CD4-positive, alpha-beta T cell treated with Interleukin-6 at 100 ng/mL for 8 hours (primary cell): ENCODE results near the gene C10orf95.

Experiments
- DNase-seq: peaks from one replicate; pipeline ENCODE4 v3.0.0-alpha.2; 2020; ENCODE audit warnings: mixed read lengths, low spot score

The C10orf95 gene

DNA sequence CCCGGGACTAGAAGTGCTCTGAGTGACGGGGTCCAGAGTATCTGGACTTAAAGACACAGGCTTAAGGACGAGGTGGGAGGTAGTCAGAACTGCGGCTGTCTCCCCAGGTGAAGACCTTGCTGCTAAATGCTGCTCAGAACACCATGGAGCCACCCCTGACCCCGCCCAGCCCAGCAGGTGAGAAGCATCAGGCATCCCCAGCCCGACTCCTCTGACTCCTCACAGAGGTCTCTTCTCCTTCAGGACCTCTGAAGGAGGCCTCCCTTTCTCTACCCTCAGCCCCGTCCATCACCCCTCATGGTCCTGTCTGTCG is 50.0 kb downstream of the C10orf95 start:
- DNase-seq: no peak

DNA sequence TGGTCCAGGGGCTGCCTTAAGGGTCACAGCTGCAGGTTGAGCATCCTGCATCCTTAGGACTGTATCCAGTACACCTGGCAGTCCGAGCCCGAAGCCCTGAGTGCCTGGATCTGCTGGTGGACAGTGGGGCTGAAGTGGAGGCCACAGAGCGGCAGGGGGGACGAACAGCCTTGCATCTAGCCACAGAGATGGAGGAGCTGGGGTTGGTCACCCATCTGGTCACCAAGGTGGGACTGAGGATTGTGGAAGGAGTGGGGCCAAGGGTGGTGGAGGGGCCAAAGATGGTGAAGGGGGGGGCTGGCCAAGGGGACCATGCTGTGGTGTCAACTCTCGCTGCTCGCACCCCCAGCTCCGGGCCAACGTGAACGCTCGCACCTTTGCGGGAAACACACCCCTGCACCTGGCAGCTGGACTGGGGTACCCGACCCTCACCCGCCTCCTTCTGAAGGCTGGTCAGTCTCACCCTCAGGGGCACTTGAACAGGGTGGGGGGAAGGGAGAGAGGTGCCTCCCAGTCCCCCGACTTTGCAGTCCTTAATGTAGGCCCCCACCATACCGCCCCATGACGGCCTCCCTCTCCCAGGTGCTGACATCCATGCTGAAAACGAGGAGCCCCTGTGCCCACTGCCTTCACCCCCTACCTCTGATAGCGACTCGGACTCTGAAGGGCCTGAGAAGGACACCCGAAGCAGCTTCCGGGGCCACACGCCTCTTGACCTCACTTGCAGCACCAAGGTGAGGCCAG is 50.6 kb downstream of the C10orf95 start:
- DNase-seq: no peak

DNA sequence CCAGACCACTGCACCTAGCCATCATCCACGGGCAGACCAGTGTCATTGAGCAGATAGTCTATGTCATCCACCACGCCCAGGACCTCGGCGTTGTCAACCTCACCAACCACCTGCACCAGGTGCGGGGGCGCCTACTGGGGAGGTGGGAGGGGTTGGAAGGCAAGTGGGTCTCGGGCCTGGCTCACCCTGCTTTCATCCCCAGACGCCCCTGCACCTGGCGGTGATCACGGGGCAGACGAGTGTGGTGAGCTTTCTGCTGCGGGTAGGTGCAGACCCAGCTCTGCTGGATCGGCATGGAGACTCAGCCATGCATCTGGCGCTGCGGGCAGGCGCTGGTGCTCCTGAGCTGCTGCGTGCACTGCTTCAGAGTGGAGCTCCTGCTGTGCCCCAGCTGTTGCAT is 51.3 kb downstream of the C10orf95 start:
- no peak for DNase-seq
